Stimulated activated CD4-positive, alpha-beta T cell treated with anti-CD3 and anti-CD28 coated beads, Interleukin-4, amount 100 ng/mL, for 24 hours (primary cell): ENCODE results near the gene AWAT2.
"Not testable (repeated sequence)": the region's sequence is repeated elsewhere in the genome, so short reads cannot be mapped to it uniquely, and the experiment has no call there.

Source experiments
- DNase-seq: peaks from one replicate; pipeline ENCODE4 v3.0.0-alpha.2; 2020

The AWAT2 gene

GRCh38 chrX:70041993-70042392 is 7.7 kb downstream of the AWAT2 start:
- no peak for DNase-seq

DNA sequence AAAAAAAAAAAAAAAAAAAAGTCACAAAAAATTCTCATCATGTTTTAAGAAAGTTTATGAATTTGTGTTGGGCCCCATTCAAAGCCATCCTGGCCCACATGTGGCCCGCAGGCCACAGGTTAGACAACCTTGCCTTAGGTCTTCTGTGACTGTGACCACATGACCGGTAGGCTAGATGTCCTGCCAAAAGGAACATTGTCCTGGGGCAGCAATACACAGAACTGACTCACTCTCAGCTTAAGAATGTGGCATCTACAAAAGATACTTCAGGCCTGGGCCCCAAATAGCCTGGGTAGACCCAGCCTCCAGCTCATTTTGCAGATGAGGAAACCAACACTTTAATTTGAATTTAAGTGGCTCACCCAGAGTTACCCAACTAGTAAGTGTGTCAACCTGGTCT is 10.0 kb downstream of the AWAT2 start:
- no peak for DNase-seq

DNA sequence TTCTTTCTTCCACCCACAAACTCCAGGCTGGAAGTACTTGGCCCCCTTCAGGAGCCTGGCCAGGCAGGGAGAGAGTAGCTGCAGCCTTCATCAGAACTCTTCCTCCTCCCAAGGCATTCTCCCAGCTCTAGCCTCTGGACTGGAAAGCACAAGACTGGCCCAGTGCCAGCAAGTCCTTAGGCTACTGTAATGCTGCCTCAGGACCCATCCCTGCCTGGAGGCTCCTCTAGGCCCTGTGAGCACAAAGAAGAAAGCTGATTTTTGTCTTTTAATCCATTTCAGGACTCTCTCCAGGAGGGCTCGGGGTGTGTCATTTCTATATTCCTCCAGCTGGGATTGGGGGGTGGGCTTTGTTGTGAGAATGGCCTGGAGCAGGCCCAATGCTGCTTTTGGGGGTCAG is 10.8 kb downstream of the AWAT2 start:
- DNase-seq = no peak

DNA sequence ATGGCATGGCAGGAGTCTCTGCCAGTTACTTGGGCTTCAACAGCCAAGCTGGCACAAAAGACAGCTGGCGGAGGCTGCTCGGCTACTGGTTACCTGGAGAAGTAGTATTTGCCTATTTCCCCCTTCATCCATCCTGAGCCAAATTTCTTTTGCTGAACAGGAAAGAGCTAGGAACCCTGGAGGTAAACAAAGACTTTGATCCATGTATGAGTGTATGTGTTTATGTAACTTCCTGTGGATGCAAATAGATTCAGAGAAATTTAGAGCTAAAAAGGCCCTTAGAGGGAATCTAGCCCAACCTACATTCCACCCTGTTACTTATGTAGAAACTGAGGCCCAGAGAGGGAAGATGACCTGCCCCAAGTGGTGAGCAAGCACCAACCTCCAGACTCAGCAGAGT is 11.2 kb downstream of the AWAT2 start:
- no peak for DNase-seq

DNA sequence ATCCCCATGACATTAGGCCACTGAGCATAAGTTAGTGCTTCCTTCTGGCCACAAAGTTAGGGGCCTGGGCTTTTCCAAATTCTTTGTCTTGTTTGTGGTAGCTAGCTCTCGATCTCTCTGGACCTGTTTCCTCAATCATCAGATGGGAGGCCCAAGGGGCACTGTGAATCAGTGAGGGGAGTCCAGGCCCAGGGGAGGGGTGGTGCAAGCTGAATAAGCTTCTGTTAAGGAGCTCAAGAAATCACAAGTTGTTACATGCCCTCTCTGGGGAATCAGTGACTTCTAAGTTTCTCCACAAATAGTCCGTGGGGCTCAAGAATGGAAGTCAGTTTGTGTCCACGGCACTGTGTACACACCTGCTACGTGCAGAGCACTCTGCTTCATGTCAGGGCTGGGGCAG is 15.1 kb downstream of the AWAT2 start:
- no peak for DNase-seq

DNA sequence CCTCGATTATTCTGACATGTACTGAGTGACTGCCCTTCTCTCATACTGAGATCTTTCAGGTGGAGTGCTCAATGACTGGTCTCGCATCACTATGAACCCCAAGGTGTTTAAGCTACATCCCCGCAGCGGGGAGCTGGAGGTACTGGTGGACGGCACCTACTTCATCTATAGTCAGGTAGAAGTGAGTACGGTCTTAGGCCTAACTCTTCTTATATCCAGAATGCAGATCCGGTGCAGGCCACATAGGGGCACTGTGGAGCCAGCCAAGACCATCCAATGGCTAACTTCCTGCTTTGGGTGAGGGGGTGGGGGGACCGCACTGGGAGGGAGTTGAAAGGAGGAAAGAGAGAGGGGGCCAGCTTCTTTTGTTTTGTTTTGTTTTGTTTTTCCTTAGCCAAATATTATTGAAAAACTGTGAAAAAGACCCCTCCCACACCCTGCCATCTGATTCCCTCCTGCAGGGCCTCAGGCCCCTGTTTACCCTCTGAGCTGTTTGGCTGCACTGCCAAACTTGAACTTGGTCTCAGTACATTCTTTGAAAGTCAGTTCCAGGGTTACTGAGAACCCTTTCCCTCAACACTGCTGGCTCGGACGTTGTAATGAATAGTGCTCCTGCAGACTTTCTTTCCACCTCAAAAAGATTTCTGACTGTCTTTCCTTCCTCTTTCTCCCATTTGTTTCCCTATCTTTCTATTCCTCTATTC is 16.2 kb downstream of the AWAT2 start:
- DNase-seq = peak; percentile 8

DNA sequence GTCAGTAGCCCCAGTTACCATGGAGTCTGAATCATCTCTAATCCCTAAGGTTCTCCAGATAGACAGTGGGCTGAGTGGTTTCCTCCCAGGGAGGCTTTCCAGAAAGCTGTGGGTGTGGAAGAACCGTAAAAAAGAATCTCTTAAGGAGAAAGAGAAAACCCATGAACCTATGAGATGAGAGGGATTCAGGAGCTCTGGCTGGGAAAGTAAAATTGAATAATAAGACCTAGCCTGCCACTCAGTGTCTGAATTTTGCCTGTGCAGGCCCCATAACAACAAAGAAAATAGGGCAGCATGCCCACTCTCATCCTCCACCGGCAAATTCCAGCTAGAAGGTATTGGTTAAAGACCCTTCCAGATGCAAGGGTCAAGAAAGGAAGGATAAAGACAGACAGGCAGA is 16.9 kb downstream of the AWAT2 start:
- DNase-seq = no peak

- peak; percentile 51 for DNase-seq
Measured at GRCh38 chrX:70030301-70030767, 19.4 kb downstream of the AWAT2 start.

DNA sequence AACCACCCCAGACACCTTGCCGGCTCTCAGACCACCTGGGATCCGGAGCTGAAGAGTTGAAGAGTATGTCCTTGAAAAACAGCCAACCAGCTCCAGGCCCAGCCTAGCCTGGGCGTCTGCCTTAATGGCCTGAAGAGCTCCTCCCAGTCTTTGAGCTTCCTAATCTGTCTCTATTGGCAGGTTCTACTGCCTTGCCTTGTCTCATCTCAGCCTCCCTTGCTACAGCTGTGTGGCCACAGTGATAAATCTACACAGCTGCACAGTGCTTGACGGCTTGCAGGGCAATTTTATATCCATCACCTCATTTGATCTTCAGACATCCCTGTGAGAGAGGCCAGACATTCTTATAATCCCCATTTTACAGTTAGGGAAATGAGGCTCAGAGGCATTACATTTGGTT is 19.9 kb downstream of the AWAT2 start:
- DNase-seq = no peak

- no peak for DNase-seq
Measured at GRCh38 chrX:70026851-70027200, 22.9 kb downstream of the AWAT2 start.

- no peak for DNase-seq
Measured at GRCh38 chrX:70026112-70026850, 23.5 kb downstream of the AWAT2 start.

- no peak for DNase-seq
Measured at GRCh38 chrX:70025464-70025863, 24.3 kb downstream of the AWAT2 start.

- DNase-seq = no peak
Measured at GRCh38 chrX:70022616-70023015, 27.1 kb downstream of the AWAT2 start.

GRCh38 chrX:70016513-70016912 is 33.2 kb downstream of the AWAT2 start:
- no peak for DNase-seq

- DNase-seq = no peak
Measured at GRCh38 chrX:70013466-70014381, 36.0 kb downstream of the AWAT2 start.

DNA sequence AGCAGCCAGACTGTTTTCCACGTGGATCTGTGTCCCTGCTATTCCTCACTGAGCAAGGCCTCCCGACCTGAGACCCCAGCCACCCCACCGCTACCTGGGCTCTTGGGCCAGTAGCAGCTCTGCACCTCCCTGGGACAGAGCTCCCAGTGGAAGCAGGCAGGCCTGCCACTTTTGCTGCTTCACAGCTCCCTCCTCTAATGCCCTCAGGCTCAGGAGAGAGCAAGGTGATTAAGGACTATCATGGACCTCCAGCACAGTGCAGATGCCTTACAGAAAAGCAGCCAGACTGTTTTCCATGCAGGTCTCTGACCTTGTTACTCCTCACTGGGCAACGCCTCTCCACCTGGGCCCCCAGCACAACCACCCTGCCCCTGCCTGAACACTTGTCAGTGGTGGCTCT is 37.0 kb downstream of the AWAT2 start:
- no peak for DNase-seq

- no peak for DNase-seq
Measured at GRCh38 chrX:70009970-70010369, 39.8 kb downstream of the AWAT2 start.

DNA sequence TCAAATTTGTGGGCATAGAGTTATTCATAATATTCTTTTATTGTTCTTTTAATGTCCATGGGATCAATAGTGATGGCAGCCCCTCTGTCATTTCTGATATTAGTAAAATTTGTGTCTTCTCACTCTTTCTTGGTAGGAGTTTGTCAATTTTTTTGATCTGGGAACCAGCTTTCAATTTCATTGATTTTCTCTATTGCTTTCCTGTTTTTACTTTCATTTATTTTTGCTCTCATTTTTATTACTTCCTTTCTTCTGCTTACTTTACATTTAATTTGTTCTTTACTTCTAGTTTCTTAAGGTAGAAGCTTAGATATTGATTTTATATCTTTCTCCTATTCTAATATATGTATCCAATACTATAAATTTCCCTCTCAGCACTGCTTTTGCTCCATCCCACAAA is 40.7 kb downstream of the AWAT2 start:
- DNase-seq = no peak

DNA sequence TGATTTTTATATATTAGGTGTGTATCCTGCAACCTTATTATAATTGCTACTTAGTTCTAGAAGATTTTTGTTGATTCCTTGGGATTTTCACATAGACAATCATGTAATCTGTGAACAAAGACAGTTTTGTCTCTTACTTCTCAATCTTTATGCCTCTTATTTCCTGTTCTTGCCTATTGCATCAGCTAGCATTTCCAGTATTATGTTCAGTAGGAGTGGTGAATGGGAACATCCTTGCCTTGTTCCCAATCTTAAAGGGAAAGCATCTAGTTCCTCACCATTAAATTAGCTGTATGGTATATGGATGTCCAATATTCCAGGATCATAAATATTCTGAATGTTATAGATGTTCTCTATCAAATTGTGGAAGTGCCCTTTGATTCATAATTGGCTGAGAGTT is 41.8 kb downstream of the AWAT2 start:
- DNase-seq = no peak

GRCh38 chrX:70001708-70002341 is 47.9 kb downstream of the AWAT2 start:
- DNase-seq = no peak

GRCh38 chrX:70001269-70001668 is 48.5 kb downstream of the AWAT2 start:
- DNase-seq = no peak

DNA sequence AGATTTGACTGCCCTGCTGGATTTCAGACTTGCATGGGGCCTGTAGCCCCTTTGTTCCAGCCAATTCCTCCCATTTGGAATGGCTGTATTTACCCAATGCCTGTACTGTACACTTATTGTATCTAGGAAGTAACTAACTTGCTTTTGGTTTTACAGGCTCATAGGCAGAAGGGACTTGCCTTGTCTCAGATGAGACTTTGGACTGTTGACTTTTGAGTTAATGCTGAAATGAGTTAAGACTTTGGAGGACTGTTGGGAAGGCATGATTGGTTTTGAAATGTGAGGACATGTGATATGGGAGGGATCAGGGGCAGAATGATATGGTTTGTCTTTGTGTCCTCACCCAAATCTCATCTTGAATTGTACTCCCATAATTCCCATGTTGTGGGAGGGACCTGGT is 51.4 kb downstream of the AWAT2 start:
- not testable (repeated sequence) for DNase-seq

DNA sequence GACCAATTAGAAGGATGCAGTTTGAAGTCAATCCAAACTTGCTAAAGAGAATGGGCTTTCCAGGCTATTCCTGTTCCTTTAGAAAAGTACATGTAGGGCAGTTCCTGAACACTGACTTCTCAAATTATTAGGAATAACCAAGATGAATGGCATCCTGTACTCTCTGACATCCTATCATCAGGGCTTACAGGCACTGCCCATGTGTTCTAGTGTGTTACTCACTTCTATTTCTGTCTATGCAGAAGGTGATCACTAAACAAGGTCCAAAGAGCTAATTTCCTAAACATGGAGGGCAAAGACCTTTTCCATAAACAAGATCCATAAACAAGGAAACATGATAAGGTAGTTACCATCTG is 53.6 kb downstream of the AWAT2 start:
- DNase-seq = no peak
